ENCODE data around the gene SEMA5A. TPM values are rescaled to one million over a fixed set of nuclear protein-coding genes. Genes with fewer than 3 reads are reported as not detected.

Gene SEMA5A
- total and polyA plus RNA-seq, 7 donors = 0.24 to 3.9 (median 0.66) TPM

DNA sequence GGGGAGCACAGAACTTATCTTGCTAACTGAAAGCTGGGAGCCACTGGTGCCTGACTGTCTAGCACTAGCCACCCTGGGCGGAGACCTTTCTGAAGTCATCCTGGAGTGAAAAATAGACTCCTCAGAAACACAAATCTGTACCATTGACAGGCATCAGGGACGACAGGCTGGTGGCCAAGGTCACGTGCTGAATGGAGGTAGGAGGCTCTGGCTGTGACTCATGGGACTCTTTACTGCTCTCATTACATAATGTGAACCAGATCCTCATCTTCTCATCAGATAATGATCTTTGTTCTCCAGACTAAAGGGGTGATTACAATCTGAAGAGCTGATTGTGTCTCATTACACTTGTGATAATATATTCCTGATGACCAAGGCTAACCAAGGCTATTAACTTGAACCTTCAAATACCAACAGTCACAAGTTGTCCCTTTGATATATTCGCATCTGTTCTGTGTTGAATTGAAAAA is 91.8 kb downstream of the SEMA5A start:
- no peak for ATAC-seq
- no peak for DNase-seq
- Histone ChIP-seq H3K27ac (no peak overlapping the region), H3K4me3 (no peak overlapping the region), H3K4me1 (no peaks in the 10 kb centered on the region), H3K36me3 (ENCODE audit: insufficient read depth in 1 of 2, low read depth in 1 of 2) (no peaks in the 10 kb centered on the region), H3K27me3 (ENCODE audit: insufficient read depth in 3 of 3, low read length in 2 of 3) (no peaks in the 10 kb centered on the region), H3K9me3 (no peaks in the 10 kb centered on the region)
- TF ChIP-seq, protein P1, sequence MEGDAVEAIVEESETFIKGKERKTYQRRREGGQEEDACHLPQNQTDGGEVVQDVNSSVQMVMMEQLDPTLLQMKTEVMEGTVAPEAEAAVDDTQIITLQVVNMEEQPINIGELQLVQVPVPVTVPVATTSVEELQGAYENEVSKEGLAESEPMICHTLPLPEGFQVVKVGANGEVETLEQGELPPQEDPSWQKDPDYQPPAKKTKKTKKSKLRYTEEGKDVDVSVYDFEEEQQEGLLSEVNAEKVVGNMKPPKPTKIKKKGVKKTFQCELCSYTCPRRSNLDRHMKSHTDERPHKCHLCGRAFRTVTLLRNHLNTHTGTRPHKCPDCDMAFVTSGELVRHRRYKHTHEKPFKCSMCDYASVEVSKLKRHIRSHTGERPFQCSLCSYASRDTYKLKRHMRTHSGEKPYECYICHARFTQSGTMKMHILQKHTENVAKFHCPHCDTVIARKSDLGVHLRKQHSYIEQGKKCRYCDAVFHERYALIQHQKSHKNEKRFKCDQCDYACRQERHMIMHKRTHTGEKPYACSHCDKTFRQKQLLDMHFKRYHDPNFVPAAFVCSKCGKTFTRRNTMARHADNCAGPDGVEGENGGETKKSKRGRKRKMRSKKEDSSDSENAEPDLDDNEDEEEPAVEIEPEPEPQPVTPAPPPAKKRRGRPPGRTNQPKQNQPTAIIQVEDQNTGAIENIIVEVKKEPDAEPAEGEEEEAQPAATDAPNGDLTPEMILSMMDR (IDR thresholded peaks at IDR 0.05) = no peak
- WGBS, 3 donors = 77 to 80% (median 80%) methylated on average over 4 of the region's 4 CpGs
- intact Hi-C loops (cut with DNase I) = no loop called here

DNA sequence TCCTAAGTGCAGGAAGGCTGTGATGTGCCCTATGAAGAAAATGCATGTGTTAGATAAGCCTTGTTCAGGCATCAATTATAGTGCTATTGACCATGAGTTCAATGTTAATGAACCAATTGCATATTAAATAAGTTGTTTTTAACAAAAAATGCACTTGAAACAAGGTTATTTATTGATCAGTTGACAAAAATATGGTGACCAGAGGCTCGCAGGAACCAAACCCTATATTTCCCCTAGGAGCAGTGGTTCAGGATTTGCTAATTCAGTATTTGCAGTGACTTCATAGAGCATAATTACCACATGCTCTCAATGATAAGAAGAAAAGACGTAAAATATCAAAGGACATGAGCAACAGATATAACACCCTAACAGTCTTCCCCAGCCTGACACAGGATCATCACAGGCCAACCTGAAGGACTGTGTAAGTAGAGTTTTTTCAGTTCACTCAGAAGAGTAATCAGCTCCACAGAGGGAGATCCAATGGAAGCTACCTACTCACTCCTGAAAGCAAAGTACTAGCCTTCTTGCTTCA is 92.3 kb downstream of the SEMA5A start:
- TF ChIP-seq, protein P1 (IDR thresholded peaks at IDR 0.05) = no peak
- ATAC-seq = no peak

DNA sequence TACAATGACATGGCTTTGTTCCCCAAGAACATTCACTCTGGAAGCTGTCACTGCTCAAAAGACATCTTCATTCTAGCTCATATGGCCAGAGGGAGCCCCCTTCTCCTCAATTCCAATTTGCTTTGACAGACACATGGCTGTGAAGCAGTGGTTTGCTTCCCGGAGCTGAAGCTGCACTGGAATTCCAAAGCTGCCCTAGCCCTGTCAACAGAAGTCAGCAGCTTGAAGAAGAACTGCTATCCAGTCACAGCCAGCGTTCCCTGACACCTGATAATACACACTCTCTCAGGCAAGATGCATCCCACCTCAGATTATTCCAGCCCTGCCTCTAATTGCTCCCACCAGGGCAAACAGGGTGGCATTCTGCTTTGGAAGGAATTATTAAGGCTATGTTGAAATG is 93.7 kb downstream of the SEMA5A start:
- no peak overlapping the region for H3K4me3 ChIP-seq
- no peaks in the 10 kb centered on the region for H3K36me3 ChIP-seq (ENCODE audit: insufficient read depth in 1 of 2, low read depth in 1 of 2)
- intact Hi-C loops (cut with DNase I) = no loop called here
- DNase-seq (no peak), ATAC-seq (no peak)
- H3K9me3 ChIP-seq = no peaks in the 10 kb centered on the region
- WGBS, 3 donors = 47 to 60% (median 56%) methylated on average over 2 of the region's 2 CpGs
- H3K27ac ChIP-seq = no peak overlapping the region
- TF ChIP-seq, protein P1 (IDR thresholded peaks at IDR 0.05) = no peak
- no peaks in the 10 kb centered on the region for H3K4me1 ChIP-seq
- H3K27me3 ChIP-seq (ENCODE audit: insufficient read depth in 3 of 3, low read length in 2 of 3) = no peaks in the 10 kb centered on the region

More for the DNA sequence above, 92.3 kb downstream of the SEMA5A start:
- no peak overlapping the region for H3K4me3 ChIP-seq
- intact Hi-C loops (cut with DNase I) = no loop called here
- no peaks in the 10 kb centered on the region for H3K36me3 ChIP-seq (ENCODE audit: insufficient read depth in 1 of 2, low read depth in 1 of 2)
- H3K9me3 ChIP-seq = no peaks in the 10 kb centered on the region
- H3K27ac ChIP-seq = no peak overlapping the region
- WGBS, 3 donors = 88 to 91% (median 91%) methylated on average over 2 of the region's 2 CpGs
- H3K27me3 ChIP-seq (ENCODE audit: insufficient read depth in 3 of 3, low read length in 2 of 3) = no peaks in the 10 kb centered on the region
- H3K4me1 ChIP-seq = no peaks in the 10 kb centered on the region
- DNase-seq = no peak

DNA sequence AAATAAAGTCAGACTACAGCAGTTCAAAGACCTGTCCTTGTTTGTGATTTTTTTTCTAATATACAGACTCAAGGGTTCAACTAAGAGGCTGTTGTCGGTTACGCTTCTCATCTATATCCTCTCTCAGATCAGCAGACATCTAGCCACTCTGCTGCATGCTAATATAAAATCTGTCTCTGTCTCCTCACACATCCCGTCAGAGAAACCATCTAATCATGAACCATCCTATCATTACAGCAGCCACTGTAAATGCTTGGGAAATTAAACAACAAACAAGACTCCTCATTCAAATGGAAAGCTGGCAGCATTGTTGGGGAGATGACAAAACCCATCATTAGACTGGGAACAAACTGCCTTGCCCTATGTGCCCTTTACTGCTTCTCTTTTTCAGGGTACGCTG is 94.8 kb downstream of the SEMA5A start:
- Histone ChIP-seq H3K4me3 (no peak overlapping the region), H3K27ac (no peak overlapping the region), H3K9me3 (no peaks in the 10 kb centered on the region), H3K4me1 (no peaks in the 10 kb centered on the region), H3K36me3 (ENCODE audit: insufficient read depth in 1 of 2, low read depth in 1 of 2) (no peaks in the 10 kb centered on the region), H3K27me3 (ENCODE audit: insufficient read depth in 3 of 3, low read length in 2 of 3) (no peaks in the 10 kb centered on the region)
- 91 to 94% (median 91%) methylated on average over 4 of the region's 4 CpGs for WGBS, 3 donors
- ATAC-seq (no peak), DNase-seq (no peak)
- intact Hi-C loops (cut with DNase I) = no loop called here
- TF ChIP-seq, protein P1 (IDR thresholded peaks at IDR 0.05) = no peak

DNA sequence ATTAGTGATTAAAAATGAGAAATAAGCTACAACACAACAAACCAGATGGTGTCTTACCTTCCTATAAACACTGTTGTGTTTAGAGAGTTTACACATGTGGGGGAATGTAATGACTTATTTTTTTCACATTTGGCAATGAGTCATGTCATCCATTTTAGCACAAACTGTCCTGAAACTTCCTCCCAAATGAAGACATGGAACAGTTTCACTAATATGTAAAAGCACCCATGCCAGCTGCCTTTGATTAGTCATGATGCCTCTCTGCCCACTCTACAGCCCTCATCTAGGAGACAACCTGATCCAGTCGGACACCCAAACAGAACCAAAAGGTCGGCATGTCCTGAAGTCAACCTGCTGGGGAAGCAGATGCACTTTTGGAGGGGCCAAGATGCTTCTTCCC is 98.2 kb downstream of the SEMA5A start:
- no peaks in the 10 kb centered on the region for H3K4me1 ChIP-seq
- H3K27me3 ChIP-seq (ENCODE audit: insufficient read depth in 3 of 3, low read length in 2 of 3) = peaks cover 0 to 2% (median 0%) of the 10 kb centered on the region in 3 donors
- intact Hi-C loops (cut with DNase I) = no loop called here
- no peak overlapping the region for H3K27ac ChIP-seq
- no peaks in the 10 kb centered on the region for H3K36me3 ChIP-seq (ENCODE audit: insufficient read depth in 1 of 2, low read depth in 1 of 2)
- ATAC-seq (no peak), DNase-seq (no peak)
- 31 to 76% (median 56%) methylated on average over 2 of the region's 2 CpGs for WGBS, 3 donors
- H3K4me3 ChIP-seq = no peak overlapping the region
- peaks cover 3% of the 10 kb centered on the region for H3K9me3 ChIP-seq
- TF ChIP-seq, protein P1 (IDR thresholded peaks at IDR 0.05) = no peak
